HEK293 (cell line): Measurements from ENCODE around the gene UBXN6.
A peak's percentile ranks its signal among the peaks of the same experiment; 100 is the strongest.

Source experiments
- EGR2 ChIP-seq: fragments of 450-650 bp; formaldehyde crosslinking; IDR thresholded peaks from 2 replicates; pipeline ENCODE4 v1.5.1; 2016; ENCODE audit warnings: low read depth, missing biosample characterization, missing genetic modification characterization
- FEZF1 ChIP-seq: fragments of 450-650 bp; formaldehyde crosslinking; IDR thresholded peaks from 2 replicates; pipeline ENCODE4 v1.5.1; 2016; ENCODE audit warnings: missing biosample characterization, missing genetic modification characterization
- GLIS1 ChIP-seq: fragments of 450-650 bp; formaldehyde crosslinking; IDR thresholded peaks from 2 replicates; pipeline ENCODE4 v1.5.1; 2016; ENCODE audit warnings: missing biosample characterization, missing genetic modification characterization
- HOXC10 ChIP-seq: sonication (generic); formaldehyde crosslinking; IDR thresholded peaks from 2 replicates; pipeline ENCODE4 v1.8.1; 2023; ENCODE audit warnings: mild to moderate bottlenecking, missing genetic modification reagents
- KLF8 ChIP-seq: fragments of 450-650 bp; formaldehyde crosslinking; IDR thresholded peaks from 2 replicates; pipeline ENCODE4 v1.5.1; 2016; ENCODE audit warnings: missing biosample characterization, missing genetic modification characterization
- SP3 ChIP-seq: fragments of 450-650 bp; formaldehyde crosslinking; IDR thresholded peaks from 2 replicates; pipeline ENCODE4 v1.5.1; 2016; ENCODE audit warnings: missing biosample characterization, missing genetic modification characterization
- TCF7L2 ChIP-seq: IDR thresholded peaks from 2 replicates; pipeline ENCODE4 v1.6.1; 2011; ENCODE audit warnings: low read depth, mild to moderate bottlenecking, inconsistent platforms, low read length, moderate library complexity, borderline replicate concordance
- TSHZ1 ChIP-seq: fragments of 450-650 bp; formaldehyde crosslinking; IDR thresholded peaks from 2 replicates; pipeline ENCODE4 v1.5.1; 2016; ENCODE audit warnings: missing biosample characterization, missing genetic modification characterization, borderline replicate concordance
- YY1 ChIP-seq: fragments of 450-650 bp; formaldehyde crosslinking; IDR thresholded peaks from 2 replicates; pipeline ENCODE4 v1.5.1; 2018; ENCODE audit warnings: missing biosample characterization, missing genetic modification characterization
- ZBTB1 ChIP-seq: fragments of 450-650 bp; formaldehyde crosslinking; IDR thresholded peaks from 2 replicates; pipeline ENCODE4 v1.5.1; 2016; ENCODE audit warnings: missing biosample characterization, missing genetic modification characterization
- ZBTB11 ChIP-seq: fragments of 450-650 bp; formaldehyde crosslinking; conservative IDR thresholded peaks from 2 replicates; pipeline ENCODE4 v1.5.1; 2016; ENCODE audit warnings: low read depth, missing biosample characterization, missing genetic modification characterization
- ZBTB26 ChIP-seq: fragments of 450-650 bp; formaldehyde crosslinking; optimal IDR thresholded peaks from 2 replicates; pipeline ENCODE3; 2016; ENCODE audit warnings: missing biosample characterization, mild to moderate bottlenecking, missing genetic modification characterization
- ZBTB7A ChIP-seq: fragments of 450-650 bp; formaldehyde crosslinking; IDR thresholded peaks from 2 replicates; pipeline ENCODE4 v1.5.1; 2016; ENCODE audit warnings: low read depth, missing biosample characterization, missing genetic modification characterization
- ZFHX2 ChIP-seq: fragments of 450-650 bp; formaldehyde crosslinking; conservative IDR thresholded peaks from 2 replicates; pipeline ENCODE4 v1.5.1; 2016; ENCODE audit warnings: missing biosample characterization, missing genetic modification characterization
- ZIC2 ChIP-seq: fragments of 450-650 bp; formaldehyde crosslinking; IDR thresholded peaks from 2 replicates; pipeline ENCODE4 v1.5.1; 2016; ENCODE audit warnings: missing biosample characterization, missing genetic modification characterization
- ZNF112 ChIP-seq: fragments of 450-650 bp; formaldehyde crosslinking; IDR thresholded peaks from 2 replicates; pipeline ENCODE4 v1.5.0; 2017; ENCODE audit warnings: missing biosample characterization, missing genetic modification characterization
- ZNF157 ChIP-seq: fragments of 450-650 bp; formaldehyde crosslinking; IDR thresholded peaks from 2 replicates; pipeline ENCODE4 v1.5.1; 2016; ENCODE audit warnings: missing biosample characterization, missing genetic modification characterization
- ZNF174 ChIP-seq: fragments of 450-650 bp; formaldehyde crosslinking; IDR thresholded peaks from 2 replicates; pipeline ENCODE4 v1.5.0; 2017; ENCODE audit warnings: missing biosample characterization, mild to moderate bottlenecking, missing genetic modification characterization
- ZNF214 ChIP-seq: fragments of 450-650 bp; formaldehyde crosslinking; IDR thresholded peaks from 2 replicates; pipeline ENCODE4 v1.5.1; 2017; ENCODE audit warnings: missing biosample characterization, mild to moderate bottlenecking, missing genetic modification characterization, borderline replicate concordance
- ZNF239 ChIP-seq: fragments of 450-650 bp; formaldehyde crosslinking; IDR thresholded peaks from 2 replicates; pipeline ENCODE4 v1.5.1; 2016; ENCODE audit warnings: missing biosample characterization, missing genetic modification characterization
- ZNF354C ChIP-seq: fragments of 450-650 bp; formaldehyde crosslinking; IDR thresholded peaks from 2 replicates; pipeline ENCODE4 v1.5.1; 2016; ENCODE audit warnings: missing biosample characterization, missing genetic modification characterization, low read depth, borderline replicate concordance
- ZNF555 ChIP-seq: fragments of 450-650 bp; formaldehyde crosslinking; conservative IDR thresholded peaks from 2 replicates; pipeline ENCODE4 v1.5.1; 2017; ENCODE audit warnings: missing biosample characterization, mild to moderate bottlenecking, missing genetic modification characterization, inconsistent platforms
- ZNF571 ChIP-seq: fragments of 450-650 bp; formaldehyde crosslinking; IDR thresholded peaks from 2 replicates; pipeline ENCODE4 v1.5.0; 2017; ENCODE audit warnings: missing biosample characterization, missing genetic modification characterization
- ZNF596 ChIP-seq: fragments of 450-650 bp; IDR thresholded peaks from 2 replicates; pipeline ENCODE4 v1.5.0; 2018; ENCODE audit warnings: missing biosample characterization, mild to moderate bottlenecking, missing genetic modification characterization, moderate library complexity
- ZNF645 ChIP-seq: fragments of 450-650 bp; formaldehyde crosslinking; IDR thresholded peaks from 2 replicates; pipeline ENCODE4; 2016; ENCODE audit warnings: missing biosample characterization, missing genetic modification characterization
- ZNF654 ChIP-seq: fragments of 450-650 bp; formaldehyde crosslinking; IDR thresholded peaks from 2 replicates; pipeline ENCODE4 v1.5.1; 2016; ENCODE audit warnings: low read depth, missing biosample characterization, missing genetic modification characterization
- ZNF660 ChIP-seq: fragments of 450-650 bp; IDR thresholded peaks from 2 replicates; pipeline ENCODE4 v1.5.1; 2018; ENCODE audit warnings: missing biosample characterization, mild to moderate bottlenecking, missing genetic modification characterization
- ZSCAN18 ChIP-seq: fragments of 450-650 bp; formaldehyde crosslinking; IDR thresholded peaks from 2 replicates; pipeline ENCODE4 v1.5.1; 2016; ENCODE audit warnings: missing biosample characterization, missing genetic modification characterization
- ZSCAN4 ChIP-seq: fragments of 450-650 bp; formaldehyde crosslinking; IDR thresholded peaks from 2 replicates; pipeline ENCODE4 v1.5.1; 2017; ENCODE audit warnings: missing biosample characterization, missing genetic modification characterization
- ZXDB ChIP-seq: fragments of 450-650 bp; formaldehyde crosslinking; IDR thresholded peaks from 2 replicates; pipeline ENCODE4 v1.5.1; 2016; ENCODE audit warnings: missing biosample characterization, missing genetic modification characterization

UBXN6 gene

GRCh38 chr19:4414800-4415321 lies 42.7 kb downstream of the UBXN6 start (continued):
- TF ChIP-seq ZFHX2 (tag by site-specific recombination) (peak; percentile 37; the same call in 1 of the 2 replicates), ZNF239 (no peak), ZNF354C (tag by site-specific recombination) (no peak), ZNF112 (tag by site-specific recombination) (no peak), ZBTB7A (tag by site-specific recombination) (no peak), ZNF645 (tag by site-specific recombination) (no peak), ZNF214 (tag by site-specific recombination) (no peak), ZNF660 (tag by site-specific recombination) (no peak), ZBTB11 (tag by site-specific recombination) (no peak), ZNF654 (tag by site-specific recombination) (no peak), EGR2 (tag by site-specific recombination) (no peak), ZNF555 (tag by site-specific recombination) (no peak), ZNF596 (tag by site-specific recombination) (peak; percentile 33; the same call in 1 of the 2 replicates), ZSCAN4 (tag by site-specific recombination) (no peak), TCF7L2 (peak; percentile 21; the same call in 1 of the 2 replicates), ZIC2 (tag by site-specific recombination) (peak; percentile 78), YY1 (tag by site-specific recombination) (no peak), HOXC10 (CRISPR knock-in tag) (no peak), KLF8 (tag by site-specific recombination) (no peak), FEZF1 (peak; percentile 12; the same call in 1 of the 2 replicates), ZNF571 (tag by site-specific recombination) (no peak), ZBTB1 (no peak), ZSCAN18 (tag by site-specific recombination) (no peak), SP3 (tag by site-specific recombination) (no peak), ZXDB (peak; percentile 68; the same call in 1 of the 2 replicates), ZNF174 (tag by site-specific recombination) (no peak), TSHZ1 (tag by site-specific recombination) (no peak), ZBTB26 (no peak), GLIS1 (peak; percentile 90), ZNF157 (tag by site-specific recombination) (no peak)
